Measurements from ENCODE around the gene LRRN2.

LRRN2 gene

DNA sequence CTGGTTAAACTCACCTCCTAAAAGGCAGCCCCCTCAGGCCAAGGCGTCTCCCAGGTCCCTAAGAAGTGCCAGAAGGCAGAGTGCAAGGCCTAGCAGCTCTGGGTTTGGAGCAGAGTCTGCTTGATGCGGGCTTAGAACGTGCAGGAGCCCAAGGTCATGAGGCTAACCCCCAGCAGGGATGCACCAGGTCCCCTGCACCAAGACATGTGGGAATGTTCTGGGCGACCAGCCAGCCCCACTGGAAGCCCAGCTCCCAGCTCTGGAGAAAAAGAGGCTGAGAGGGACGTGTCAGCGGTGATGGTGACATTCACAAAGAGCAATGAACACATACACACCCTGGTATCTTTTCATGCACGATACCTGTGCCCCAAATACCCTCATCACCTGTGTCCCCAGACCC lies 5.1 kb downstream of the LRRN2 start:
- DNase-seq (ENCODE audit: low read depth), result no peak
- TF ChIP-seq, protein P1, sequence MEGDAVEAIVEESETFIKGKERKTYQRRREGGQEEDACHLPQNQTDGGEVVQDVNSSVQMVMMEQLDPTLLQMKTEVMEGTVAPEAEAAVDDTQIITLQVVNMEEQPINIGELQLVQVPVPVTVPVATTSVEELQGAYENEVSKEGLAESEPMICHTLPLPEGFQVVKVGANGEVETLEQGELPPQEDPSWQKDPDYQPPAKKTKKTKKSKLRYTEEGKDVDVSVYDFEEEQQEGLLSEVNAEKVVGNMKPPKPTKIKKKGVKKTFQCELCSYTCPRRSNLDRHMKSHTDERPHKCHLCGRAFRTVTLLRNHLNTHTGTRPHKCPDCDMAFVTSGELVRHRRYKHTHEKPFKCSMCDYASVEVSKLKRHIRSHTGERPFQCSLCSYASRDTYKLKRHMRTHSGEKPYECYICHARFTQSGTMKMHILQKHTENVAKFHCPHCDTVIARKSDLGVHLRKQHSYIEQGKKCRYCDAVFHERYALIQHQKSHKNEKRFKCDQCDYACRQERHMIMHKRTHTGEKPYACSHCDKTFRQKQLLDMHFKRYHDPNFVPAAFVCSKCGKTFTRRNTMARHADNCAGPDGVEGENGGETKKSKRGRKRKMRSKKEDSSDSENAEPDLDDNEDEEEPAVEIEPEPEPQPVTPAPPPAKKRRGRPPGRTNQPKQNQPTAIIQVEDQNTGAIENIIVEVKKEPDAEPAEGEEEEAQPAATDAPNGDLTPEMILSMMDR (IDR thresholded peaks at IDR 0.05; ENCODE audit: low read depth, low read length, missing control alignments), result no peak
- no peak overlapping the region for H3K4me3 ChIP-seq (ENCODE audit: low read depth, low read length)

DNA sequence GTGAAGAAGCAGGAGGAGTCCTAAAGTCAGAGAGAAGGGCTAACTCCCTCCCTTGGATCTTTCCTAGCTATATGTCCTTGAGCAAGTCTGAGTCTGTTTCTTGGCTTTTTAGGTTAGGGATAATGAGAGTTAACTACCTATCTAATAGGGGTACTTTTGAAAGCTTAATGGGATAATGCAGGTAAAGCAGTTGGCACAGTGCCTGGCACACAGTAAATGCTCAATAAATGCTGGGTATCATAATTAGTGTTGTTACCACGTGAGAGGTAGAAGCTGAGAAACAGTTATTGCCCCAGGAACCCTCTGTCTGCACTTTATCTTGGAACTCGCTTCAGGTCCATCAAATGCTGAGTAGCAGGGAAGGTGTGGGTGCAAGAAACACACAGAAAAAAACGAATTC lies 5.5 kb downstream of the LRRN2 start:
- DNase-seq (ENCODE audit: low read depth), result no peak
- H3K4me3 ChIP-seq (ENCODE audit: low read depth, low read length), result no peak overlapping the region
- TF ChIP-seq, protein P1 (IDR thresholded peaks at IDR 0.05; ENCODE audit: low read depth, low read length, missing control alignments), result no peak

DNA sequence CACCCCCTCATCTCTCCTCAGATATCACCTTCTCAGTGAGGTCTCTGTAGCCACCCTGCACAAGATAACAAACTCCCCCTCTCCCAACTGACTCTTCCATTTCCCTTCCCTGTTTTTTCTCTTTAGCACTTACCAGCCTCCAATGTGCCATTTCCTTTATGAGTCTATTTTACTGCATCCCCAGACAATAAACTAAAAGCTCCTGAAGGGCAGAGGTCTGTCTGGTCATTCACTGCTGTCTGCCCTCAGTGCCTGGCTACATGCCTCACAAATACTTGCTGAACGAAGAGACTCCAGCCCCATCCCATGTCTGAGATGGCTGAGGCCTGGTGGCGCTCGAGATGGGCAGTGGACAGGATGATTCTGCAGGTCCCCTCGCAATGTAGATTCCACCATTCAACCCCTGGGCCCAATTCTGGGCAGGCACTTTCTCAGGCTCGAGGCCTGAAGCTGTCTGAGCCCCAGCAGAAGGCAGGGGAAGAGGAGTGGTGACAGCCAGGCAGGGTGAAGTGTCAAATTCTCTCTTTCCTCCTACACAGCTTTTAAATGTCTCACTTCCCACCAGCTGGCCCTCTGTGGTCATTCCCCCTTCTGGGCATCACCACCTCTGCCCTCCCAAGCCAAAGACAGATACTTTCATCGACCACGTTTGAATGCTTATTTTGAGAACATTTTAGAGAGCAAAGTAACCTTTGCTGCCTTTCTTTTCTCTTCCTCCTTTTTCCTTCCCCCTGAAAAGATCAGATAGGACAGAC lies 6.6 kb downstream of the LRRN2 start:
- no peak for DNase-seq (ENCODE audit: low read depth)
- H3K4me3 ChIP-seq (ENCODE audit: low read depth, low read length), result no peak overlapping the region
- TF ChIP-seq, protein P1 (IDR thresholded peaks at IDR 0.05; ENCODE audit: low read depth, low read length, missing control alignments), result no peak

DNA sequence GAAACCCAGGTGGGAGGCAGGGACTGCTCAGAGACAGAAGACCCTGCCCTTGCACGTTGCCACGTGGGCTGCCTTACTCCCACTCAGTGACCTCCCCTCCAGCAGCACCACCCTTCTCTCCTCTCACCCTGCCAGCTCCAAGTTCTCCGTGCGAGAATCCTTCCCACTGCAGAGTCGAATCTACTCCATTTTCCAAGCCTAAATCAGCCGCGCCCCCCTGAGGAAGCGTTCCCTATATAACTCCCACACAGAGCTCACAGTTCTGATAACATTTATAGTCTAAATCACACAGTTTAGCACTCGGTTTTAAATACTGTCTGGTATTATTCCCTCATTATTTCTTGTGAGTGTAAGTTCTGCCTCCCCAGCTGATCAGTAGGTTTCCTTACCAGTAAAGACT lies 7.7 kb downstream of the LRRN2 start:
- TF ChIP-seq, protein P1 (IDR thresholded peaks at IDR 0.05; ENCODE audit: low read depth, low read length, missing control alignments), result no peak
- DNase-seq (ENCODE audit: low read depth), result no peak
- H3K4me3 ChIP-seq (ENCODE audit: low read depth, low read length), result no peak overlapping the region

DNA sequence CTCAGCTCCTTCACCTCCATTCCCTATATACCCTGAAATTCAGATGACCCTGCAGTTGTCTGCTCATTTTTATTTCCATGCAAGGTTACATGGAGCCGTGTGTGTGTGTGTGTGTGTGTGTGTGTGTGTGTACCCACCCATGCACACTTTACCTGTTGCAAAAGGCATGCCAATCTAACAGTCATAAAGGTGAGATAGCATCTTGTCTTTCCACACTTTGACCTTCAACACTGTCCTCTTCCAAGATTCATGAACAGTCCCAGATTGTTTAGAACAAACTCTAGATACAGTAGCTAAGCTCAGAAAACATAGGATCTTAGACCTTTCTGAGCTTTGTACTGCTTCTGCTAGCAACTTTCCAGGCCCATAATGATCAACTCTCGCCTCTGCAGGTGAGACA lies 9.5 kb downstream of the LRRN2 start:
- TF ChIP-seq, protein P1 (IDR thresholded peaks at IDR 0.05; ENCODE audit: low read depth, low read length, missing control alignments), result no peak
- no peak overlapping the region for H3K4me3 ChIP-seq (ENCODE audit: low read depth, low read length)
- no peak for DNase-seq (ENCODE audit: low read depth)

DNA sequence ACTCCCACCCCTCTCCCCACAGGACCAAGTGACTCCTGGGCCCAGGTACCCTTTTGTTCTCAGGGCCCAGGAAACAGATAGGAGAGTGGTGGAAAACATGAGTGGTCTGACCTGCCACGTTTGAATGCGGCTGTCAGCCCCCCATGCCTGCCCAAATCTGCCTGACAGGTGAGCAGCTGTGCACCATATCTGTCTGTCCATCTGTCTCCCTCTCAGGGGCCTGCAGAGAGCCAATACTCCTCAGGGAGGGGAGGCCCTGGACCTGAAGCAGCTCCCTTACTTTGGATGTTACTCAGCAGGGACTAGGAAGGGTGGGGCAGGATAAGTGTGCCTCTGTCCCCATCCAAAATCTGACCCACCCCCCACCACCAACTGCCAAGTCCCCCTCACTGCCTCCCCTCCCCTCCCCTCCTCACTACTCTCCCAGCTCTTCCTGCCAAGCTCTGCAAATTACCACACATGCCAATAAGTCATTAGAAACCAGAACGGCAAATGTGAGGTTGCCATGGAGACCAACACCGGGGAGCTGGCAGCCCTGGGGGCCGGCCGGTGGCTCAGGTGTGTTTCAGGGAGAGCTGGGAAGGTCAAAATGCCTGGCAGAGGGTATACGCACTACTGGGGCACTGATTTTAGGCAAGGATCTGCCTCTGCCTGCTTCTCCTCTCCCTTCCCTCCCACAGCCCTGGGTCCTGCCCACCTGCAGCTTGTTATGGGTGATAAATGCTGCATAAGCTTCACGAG lies 11.5 kb downstream of the LRRN2 start:
- no peak overlapping the region for H3K4me3 ChIP-seq (ENCODE audit: low read depth, low read length)
- no peak for DNase-seq (ENCODE audit: low read depth)
- TF ChIP-seq, protein P1 (IDR thresholded peaks at IDR 0.05; ENCODE audit: low read depth, low read length, missing control alignments), result no peak
